Renal pelvis (tissue), 4 donors: ENCODE measurements around the gene DPYSL4. TPM values are rescaled to one million over a fixed set of nuclear protein-coding genes. Genes with fewer than 3 reads are reported as not detected.

Experiments used
- DNase-seq: peaks from one replicate; pipeline ENCODE4 v3.0.0-alpha.2; 2013
- polyA plus RNA-seq, 3 donors: library from polyadenylated mRNA; unstranded; fragments of 120-200 nt; gene quantifications; one replicate each; pipeline ENCODE4 v1.2.1, GENCODE V29; 2013; ENCODE audit not compliant: insufficient read length in 3 of 3

The DPYSL4 gene
- polyA plus RNA-seq, 3 donors: 15.4 to 22.3 (median 18.3) TPM

DNA sequence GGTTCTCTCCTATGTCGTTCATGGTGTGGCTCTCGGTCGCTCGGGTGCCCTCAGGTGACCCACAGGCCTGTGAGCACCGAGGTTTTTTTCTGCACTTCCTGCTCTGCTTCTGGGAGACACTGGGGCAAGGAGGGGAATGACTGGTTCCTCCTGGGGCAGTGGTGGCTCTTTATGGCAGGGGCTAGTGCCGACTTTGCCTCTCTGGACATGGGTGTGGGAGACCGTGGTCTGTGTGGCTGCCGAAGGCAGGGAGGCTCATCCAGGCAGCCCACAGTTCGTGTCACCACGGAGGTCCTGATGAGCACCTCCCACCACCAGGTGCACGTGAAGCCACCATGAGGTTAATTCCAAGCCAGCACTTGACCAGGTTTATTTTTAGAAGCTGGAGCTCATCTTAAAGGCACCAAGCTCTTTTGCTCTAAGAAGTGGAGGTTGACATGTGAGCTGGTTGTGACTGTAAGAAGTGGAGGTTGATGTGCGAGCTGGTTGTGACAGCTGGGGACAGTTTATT is 24.7 kb upstream of the DPYSL4 start:
- no peak for DNase-seq

DNA sequence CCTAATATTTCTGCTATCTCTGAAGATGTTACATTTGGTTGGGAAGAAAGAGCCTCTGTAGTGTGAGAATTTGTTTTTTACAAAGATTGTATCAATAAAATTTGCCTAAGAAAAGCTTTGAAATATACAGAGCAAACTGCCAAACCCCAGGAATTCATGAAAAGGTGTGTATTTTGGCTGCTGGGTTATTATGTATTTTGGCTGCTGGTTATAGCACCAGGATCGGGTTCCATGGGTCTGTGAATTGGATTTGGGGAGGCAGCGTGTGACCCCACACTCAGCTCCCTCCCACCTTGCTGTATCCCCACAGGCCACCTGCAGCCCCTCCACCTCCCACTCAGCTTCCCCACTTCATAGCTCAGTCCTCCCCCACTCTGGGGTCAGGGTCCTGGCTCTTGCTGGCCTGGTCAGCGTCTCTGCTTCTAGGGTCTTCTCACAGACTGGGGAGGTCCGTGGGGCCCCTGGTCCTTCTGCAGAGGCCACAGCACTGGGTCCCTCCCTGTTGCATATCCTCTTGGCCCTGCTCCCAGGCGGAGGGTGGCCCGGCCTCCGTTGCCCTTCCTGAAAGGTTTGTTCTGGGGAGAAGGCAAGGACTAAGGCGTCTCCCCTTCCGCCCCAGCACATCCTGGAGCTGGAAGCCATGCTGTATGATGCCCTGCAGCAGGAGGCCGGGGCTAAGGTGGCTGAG is 24.0 kb upstream of the DPYSL4 start:
- no peak for DNase-seq

DNA sequence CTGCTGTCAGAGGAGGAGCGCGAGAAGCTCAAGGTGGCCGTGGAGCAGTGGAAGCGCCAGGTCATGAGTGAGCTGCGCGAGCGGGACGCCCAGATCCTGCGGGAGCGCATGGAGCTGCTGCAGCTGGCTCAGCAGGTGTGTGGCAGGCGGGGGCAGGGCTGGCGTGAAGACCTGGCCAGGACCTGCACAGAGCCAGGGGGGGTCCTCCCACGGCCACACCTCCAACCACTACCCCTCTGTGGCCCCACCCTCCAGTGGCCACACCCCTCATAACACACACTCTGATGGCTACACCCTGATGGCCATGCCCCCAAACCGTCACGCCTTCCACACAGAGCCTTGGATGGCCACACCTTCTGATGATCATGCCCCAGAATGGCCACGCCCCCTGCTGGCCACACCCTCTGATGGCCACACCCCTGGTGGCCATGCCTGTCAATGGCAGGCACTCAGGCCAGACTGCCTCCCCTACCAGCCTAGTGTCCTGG is 23.4 kb upstream of the DPYSL4 start:
- DNase-seq: no peak

DNA sequence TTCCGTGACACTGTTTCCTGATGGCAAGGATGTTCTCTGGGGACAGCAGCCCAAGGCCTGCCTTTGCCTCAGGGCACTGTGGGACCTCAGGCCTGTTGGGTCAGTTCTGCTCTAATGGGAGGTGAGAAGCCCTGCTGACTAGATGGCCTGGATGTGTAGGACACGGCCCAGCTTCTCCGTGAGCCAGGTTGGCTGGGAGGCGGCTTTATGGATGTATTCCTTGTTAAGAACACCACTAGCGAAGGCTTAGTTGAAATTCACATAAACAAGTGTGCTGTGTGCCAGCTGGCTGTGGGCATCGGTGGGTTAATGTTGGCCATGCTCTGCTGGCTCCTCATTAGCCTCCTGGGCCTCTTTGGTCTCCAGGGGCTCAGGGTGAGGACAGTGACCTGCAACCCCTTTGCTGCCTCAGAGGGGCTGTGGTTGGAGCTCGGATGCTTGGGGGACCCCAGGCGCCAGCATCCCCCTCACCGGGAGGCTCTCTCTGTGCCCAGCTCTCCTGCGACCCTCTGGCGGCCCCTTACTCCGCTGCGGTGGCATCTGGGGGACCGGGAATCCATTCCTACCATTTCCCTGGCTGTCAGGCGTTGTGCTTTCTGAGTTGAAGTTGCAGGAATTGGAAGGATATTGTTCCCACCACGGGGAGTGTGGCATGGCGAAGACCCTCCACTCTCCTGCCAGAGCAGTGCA is 22.8 kb upstream of the DPYSL4 start:
- no peak for DNase-seq

GRCh38 chr10:132164761-132165278 is 21.9 kb upstream of the DPYSL4 start:
- no peak for DNase-seq

DNA sequence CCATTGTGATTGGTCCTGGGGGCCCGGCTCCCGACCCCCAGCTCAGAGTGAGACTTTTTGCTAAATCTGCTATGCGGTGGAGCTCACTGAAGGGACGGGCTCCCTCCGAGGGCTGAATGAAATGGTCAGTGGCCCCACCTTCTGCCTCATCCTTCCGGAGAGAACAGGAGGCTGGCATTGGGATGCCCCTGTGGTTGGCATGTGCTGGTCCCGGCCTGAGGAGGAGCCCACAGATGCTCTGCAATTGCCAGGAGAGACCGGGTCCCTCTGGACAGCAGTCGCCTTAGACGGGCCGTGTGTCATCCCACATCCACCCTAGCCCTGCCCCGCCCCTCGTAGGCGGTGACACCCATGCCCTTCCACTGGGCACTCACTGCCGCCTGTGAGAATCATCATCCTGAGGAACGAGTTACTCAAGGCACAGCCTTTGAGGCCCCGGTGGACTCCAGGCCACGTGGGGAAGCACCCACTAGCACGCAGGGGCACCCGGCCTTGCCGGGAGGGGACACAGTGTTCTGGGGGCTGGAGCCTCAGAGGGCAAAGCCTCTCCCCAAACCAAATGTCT is 21.2 kb upstream of the DPYSL4 start:
- no peak for DNase-seq

DNA sequence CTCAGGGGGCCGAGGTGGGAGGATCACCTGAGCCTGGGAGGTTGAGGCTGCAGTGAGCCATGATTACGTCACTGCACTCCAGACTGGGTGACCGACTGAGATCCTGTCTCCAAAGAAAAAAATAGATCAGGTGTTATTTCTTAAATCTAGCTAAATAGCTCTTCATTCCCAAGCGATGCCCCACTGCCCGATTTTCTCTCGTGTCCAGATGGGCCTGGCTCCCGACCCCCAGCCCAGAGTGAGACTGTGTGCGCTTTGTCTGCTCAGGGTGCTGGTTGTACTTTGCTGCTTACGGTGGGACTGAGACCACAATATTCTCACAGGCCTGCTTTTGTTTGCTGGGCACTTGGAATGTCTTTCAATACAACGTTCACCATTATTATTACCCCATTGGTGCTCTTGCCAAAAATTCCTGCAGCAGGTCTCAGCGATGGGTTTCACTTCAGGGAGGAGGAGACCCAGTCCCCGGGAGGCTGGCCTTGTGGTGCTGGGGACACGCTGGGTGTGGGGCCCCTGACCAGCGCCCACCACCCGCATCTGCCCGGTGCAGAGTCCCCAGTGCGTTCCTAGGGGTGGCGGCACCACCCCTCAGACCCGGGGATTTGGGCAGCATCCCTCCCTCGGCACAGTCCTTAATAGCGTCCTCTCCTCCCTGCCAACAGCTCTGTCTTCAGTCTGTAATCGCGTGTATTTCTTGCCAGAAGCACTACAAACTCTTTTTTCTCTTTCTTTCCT is 20.4 kb upstream of the DPYSL4 start:
- no peak for DNase-seq

DNA sequence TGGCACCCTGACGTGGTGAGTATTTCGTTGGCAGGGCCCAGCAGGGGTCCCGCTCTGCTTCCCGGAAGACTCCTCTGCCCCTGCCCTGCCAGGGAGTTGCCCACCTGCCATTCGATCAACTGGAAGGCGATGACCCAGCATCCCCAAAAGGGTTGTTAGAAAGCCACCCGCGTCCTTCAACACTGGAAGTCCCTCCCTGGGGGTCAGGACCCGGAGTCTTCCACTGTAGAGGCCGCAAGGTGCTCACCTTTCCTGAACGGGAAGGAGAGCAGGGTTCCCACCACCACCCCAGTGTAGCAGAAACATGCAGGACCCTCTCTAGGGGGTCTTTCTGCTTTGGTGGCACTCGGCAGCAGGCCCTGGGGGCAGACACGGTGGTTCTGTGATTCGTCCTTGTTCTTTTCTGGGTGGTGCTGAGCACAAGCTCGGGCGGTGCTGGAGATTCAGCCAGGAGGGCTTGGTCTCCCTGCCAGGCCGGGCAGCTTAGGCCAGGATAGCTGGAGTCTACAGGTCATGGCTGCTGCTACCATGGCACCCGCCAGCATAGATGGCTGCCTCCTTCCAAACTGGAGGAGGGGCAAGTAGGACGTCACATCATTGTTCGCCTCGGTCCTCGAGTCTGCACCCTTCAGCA is 19.6 kb upstream of the DPYSL4 start:
- DNase-seq: no peak

- DNase-seq: no peak
Measured at GRCh38 chr10:132167976-132168375, 18.8 kb upstream of the DPYSL4 start.

GRCh38 chr10:132168571-132169030 is 18.1 kb upstream of the DPYSL4 start:
- DNase-seq: no peak

DNA sequence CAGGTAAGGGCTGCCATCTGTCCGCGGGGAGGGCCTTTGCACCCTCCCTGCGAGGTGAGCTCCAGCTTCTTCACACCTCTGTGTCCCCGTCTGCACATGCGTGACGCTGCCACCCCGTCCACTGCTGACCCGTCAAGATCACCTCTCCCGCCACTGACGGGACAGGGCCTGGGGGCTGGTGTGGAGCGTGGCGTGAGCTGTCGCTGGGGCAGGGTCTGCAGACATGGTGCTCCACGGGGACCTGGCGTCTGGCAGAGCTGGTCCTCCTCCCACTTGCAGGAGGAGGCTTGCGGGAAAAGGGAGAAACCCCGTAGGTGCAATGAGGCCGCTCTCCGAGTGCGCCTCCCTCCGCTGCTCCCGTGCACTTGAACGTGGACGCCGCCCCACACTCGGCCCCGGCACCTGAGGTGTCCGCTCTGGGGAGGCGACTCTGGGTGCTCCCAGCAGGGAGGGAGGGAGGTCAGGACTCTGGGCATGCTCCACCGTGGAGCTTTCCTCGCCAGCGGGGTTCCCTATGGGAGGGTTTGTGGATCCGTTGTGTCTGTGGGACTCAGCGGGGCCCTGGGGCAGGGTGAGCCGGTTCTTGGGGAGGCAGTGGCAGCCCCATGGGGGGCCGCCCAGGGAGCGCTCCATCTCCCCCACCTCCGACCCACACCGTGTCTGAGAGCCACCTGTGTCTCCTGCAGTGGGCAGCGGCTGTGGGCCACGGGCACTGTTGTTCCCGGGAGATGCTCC is 17.6 kb upstream of the DPYSL4 start:
- no peak for DNase-seq

GRCh38 chr10:132169766-132170560 is 16.8 kb upstream of the DPYSL4 start:
- DNase-seq: no peak

DNA sequence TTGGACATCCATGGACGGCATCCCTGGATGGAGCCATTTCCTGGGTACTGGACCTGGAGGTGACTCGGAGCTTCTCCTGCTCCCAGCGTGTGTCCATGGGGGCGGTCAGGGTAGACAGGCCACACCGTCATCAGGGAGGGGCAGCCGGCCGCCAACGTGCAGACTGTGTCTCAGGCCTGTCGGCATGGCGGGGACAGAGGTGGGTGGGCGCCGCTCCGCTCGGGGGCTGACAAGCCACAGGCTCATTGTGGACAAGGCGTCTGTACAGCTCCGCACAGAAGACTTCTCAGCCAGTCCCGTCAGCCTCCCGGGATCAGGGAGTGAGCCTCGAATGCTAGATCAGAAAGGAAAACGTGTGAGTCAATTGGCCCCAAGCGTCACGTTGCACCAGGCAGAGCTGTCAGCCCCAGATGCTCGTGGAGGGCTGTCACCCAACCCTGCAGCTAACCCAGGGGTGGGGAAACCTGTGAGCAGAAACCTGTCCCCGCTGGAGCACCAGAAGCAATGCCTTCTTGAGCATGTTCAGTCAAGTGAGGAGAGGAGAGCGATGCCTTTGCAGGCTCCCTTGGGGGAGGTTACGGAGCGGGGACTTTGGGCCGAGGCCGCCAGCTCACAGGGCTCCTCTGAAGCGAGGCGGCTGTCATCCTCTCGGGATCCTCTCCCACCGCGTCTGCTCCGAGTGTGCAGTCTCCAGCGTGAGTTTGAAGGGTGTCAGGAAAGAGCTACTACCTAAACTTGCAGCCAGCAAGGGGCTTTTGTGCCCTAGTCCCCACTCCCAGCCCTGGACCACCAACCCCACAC is 16.0 kb upstream of the DPYSL4 start:
- DNase-seq: no peak

- DNase-seq: no peak
Measured at GRCh38 chr10:132172091-132173066, 14.4 kb upstream of the DPYSL4 start.

DNA sequence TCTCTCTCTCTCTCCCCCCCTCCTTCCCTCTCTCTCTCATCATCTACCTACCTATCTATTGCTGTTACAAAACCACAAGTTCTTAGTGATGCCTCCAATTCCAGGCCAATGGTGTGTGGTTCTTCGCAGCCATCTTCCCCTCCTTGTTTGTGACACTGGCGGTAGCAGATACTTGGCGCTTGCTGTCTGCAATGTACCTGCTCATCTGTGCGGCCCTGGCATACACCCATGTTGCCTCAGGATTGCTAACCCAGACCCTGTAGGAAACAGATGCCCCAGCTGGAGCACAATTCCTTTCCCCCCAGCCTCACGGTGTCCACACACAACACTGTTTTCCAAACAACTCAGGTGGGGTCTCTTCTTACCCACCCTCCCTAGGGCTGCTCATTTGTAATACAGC is 13.6 kb upstream of the DPYSL4 start:
- DNase-seq: no peak

DNA sequence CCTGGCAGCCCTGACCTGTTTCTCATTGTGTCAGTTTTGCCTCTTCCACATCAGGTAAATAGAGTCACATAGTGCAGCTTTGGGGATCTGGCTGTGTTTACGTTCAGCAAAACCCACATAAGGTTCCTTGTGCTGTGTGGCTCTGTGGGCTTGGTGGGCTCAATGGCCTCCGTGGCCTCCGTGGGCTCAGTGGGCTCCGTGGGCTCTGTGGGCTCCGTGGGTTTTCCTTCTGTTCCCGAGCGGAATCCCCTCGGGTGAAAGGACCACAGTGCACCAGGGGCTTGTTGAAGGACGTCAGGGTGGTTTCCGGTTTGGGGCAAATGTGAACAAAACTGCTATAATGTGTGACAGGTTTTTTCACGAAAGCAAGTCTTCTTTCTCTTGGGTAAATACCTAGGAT is 12.5 kb upstream of the DPYSL4 start:
- DNase-seq: no peak

DNA sequence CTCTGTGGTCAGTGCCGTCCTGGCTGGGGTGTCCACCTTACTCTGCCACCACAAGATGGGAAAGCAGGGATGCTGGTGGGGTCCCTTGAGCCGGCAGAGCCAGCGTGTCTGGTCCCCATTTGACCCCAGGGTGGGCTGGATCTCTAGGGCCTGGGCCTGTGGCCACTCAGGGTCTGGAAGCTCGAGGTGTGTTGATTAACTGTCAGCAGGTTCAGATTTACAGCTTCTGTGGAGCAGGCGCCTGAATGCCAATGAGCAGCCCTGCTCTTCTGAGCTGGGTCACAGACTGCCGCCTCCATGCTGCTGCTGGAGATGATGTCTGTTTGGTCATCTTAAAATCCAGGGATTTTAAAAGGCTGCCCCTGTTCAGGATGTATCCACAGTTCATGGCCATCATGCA is 11.3 kb upstream of the DPYSL4 start:
- no peak for DNase-seq
